Embryonic facial prominence (tissue), 1 donor: ENCODE data around the gene MEPCE.

Source experiments
- DNase-seq: peaks from one replicate; pipeline ENCODE4 v3.0.0-alpha.2; 2016; ENCODE audit errors: extremely low spot score

MEPCE gene

GRCh38 chr7:100407285-100408180 is 22.1 kb upstream of the MEPCE start:
- no peak for DNase-seq

GRCh38 chr7:100411101-100411500 is 18.5 kb upstream of the MEPCE start:
- DNase-seq, result no peak

- DNase-seq, result no peak
Measured at GRCh38 chr7:100413346-100413745, 16.3 kb upstream of the MEPCE start.

GRCh38 chr7:100413889-100414288 is 15.7 kb upstream of the MEPCE start:
- no peak for DNase-seq

- DNase-seq, result no peak
Measured at GRCh38 chr7:100415448-100415847, 14.2 kb upstream of the MEPCE start.

- no peak for DNase-seq
Measured at GRCh38 chr7:100418930-100419659, 10.5 kb upstream of the MEPCE start.

- no peak for DNase-seq
Measured at GRCh38 chr7:100419660-100420226, 9.9 kb upstream of the MEPCE start.

- DNase-seq, result no peak
Measured at GRCh38 chr7:100423315-100423714, 6.3 kb upstream of the MEPCE start.

GRCh38 chr7:100425347-100425746 is 4.3 kb upstream of the MEPCE start:
- DNase-seq, result no peak

- no peak for DNase-seq
Measured at GRCh38 chr7:100426516-100426915, 3.1 kb upstream of the MEPCE start.

- no peak for DNase-seq
Measured at GRCh38 chr7:100427762-100428198, 1.9 kb upstream of the MEPCE start.

- peak; percentile 89 for DNase-seq
Measured at GRCh38 chr7:100428199-100428966, 1.2 kb upstream of the MEPCE start, which contains the start of gene ZCWPW1. Gene ZCWPW1, minus strand, starts transcription at chr7:100428703. Its CDS starts 8,054 bp downstream, at chr7:100420649.

- peak; percentile 100 for DNase-seq
Measured at GRCh38 chr7:100428967-100429636, 529 bp upstream of the MEPCE start.

GRCh38 chr7:100430493-100431285 is 1.1 kb downstream of the MEPCE start:
- DNase-seq, result no peak

- DNase-seq, result no peak
Measured at GRCh38 chr7:100431286-100431735, 1.7 kb downstream of the MEPCE start.

GRCh38 chr7:100432053-100432452 is 2.4 kb downstream of the MEPCE start:
- DNase-seq, result no peak

GRCh38 chr7:100432621-100433275 is 3.1 kb downstream of the MEPCE start:
- no peak for DNase-seq

GRCh38 chr7:100433276-100433591 is 3.6 kb downstream of the MEPCE start:
- DNase-seq, result no peak

GRCh38 chr7:100433592-100434296 is 4.1 kb downstream of the MEPCE start:
- DNase-seq, result no peak
